Thyroid gland (tissue), 4 donors: ENCODE data around the gene SORT1.

Experiments
- POLR2A ChIP-seq, 2 donors: fragments of 450-650 bp; IDR thresholded peaks; one replicate each; pipeline ENCODE4 v1.6.1; 2017; ENCODE audit warnings: antibody characterized with exemption in 2 of 2, mild to moderate bottlenecking in 2 of 2, moderate library complexity in 1 of 2
- TF ChIP-seq, protein P1 (sequence below), 6 experiments: fragments of 200-600 bp in 3 of 6; fragments of 450-650 bp in 3 of 6; sonication (generic) in 3 of 6; IDR thresholded peaks; one replicate each; pipeline ENCODE4 v1.5.1; 2016 to 2019; ENCODE audit warnings: antibody characterized with exemption in 6 of 6, mild to moderate bottlenecking in 2 of 6, inconsistent platforms in 1 of 6, moderate library complexity in 1 of 6

DNA sequence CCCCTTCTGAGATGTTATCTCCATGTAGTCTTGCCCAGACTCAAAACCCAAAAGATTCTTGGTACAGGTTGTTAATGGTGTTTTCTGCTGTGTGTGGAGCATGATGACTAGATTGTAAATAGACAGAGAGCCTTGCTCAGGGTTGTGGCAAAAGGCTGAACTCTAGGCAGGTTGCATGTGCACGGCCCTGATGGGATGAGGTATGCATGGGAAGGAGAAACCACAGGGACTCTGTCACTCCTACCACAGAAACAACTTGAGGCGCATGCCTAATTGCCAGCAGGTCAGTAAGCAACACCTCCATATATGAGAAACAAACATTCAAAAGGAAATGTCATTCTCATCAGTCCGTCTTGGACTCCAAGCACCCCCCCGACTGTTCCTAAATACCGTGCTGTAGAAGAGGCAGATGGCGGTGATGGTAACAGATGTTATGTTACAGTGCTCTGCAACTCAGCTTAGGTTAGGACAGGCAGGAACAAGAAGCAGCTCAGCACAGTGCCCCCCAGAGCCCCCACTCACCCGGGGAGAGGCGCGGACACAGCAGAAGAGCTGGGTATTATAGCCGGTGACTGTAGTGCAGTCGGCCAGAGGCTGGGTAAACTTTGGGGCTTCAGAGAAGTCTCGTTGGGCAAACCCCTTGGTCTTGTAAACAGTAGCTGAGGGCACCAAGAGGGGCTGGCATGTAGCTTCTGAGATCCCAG lies 101.9 kb downstream of the SORT1 start:
- TF ChIP-seq, protein P1, sequence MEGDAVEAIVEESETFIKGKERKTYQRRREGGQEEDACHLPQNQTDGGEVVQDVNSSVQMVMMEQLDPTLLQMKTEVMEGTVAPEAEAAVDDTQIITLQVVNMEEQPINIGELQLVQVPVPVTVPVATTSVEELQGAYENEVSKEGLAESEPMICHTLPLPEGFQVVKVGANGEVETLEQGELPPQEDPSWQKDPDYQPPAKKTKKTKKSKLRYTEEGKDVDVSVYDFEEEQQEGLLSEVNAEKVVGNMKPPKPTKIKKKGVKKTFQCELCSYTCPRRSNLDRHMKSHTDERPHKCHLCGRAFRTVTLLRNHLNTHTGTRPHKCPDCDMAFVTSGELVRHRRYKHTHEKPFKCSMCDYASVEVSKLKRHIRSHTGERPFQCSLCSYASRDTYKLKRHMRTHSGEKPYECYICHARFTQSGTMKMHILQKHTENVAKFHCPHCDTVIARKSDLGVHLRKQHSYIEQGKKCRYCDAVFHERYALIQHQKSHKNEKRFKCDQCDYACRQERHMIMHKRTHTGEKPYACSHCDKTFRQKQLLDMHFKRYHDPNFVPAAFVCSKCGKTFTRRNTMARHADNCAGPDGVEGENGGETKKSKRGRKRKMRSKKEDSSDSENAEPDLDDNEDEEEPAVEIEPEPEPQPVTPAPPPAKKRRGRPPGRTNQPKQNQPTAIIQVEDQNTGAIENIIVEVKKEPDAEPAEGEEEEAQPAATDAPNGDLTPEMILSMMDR (IDR thresholded peaks at IDR 0.05): no peak
- no peak for TF ChIP-seq POLR2A (IDR thresholded peaks at IDR 0.05)
